Activated T-helper 9 cell treated with anti-CD3 and anti-CD28 coated beads, Interleukin-2, amount 50 U/mL, for 16 hours (primary cell): Measurements from ENCODE around the gene PFDN4.
A peak's percentile ranks its signal among the peaks of the same experiment; 100 is the strongest.

ENCODE experiments used
- DNase-seq: peaks from one replicate; pipeline ENCODE4 v3.0.0-alpha.2; 2020; ENCODE audit warnings: low read depth

The PFDN4 gene

GRCh38 chr20:54173653-54174456, 34.0 kb upstream of the PFDN4 start, which contains the start of gene CYP24A1:
TSS of gene CYP24A1 (minus strand) at chr20:54173986. CDS start at chr20:54173579, 407 bp downstream.
- no peak for DNase-seq

DNA sequence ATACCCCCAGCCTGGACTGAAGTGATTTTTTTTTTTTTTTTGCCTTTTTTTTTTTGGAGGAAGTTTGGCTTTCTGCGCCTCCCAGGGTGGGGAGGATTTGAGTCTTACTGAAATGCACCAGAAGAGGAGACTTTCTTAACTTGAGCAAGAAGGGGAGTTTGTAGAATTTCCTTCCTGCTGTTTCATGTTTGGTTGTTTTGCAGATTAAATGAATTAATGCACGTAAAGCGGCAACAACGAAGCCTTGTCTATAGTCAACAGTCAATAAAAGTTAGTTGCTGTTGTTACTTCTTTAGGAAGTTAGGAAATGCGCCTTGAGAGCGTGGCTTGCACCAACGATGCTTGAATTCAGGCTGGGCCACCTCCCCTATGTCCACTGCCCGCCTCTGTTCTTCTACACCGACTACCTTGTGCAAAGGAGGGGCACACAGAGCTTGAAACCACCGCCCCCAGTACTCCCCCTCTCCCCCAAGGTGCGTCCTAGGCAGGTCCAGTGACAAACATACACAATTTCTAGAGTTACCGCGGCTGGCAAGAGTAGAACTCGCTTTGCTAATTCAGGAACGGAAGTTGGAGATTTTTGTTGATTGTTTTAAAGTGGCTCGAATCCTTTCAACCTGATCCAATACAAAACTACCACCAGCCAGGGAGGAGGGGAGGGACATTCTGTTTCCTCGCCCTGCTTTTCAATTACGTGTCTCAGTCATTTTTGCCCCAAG, 33.3 kb upstream of the PFDN4 start:
- DNase-seq = no peak

DNA sequence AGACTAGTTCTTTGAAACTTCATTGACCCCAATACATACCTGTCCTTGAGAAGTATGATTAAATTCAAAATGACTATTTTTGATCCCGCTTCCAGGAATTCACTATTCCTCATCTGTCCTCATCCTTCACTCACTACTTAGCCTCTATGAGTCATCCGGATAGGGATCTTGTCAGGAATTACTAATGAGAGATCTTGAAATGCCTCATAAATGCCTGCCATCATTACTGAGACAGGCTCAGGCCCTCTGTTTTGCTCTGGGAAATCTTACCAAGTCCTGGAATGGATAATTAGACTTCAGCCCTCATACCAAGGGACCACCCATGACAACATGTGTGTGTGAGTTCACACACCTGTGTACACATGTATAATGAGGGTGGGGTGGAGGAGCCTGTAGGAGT, 31.3 kb upstream of the PFDN4 start:
- DNase-seq = no peak

- no peak for DNase-seq
Observed at GRCh38 chr20:54177378-54177777, 30.5 kb upstream of the PFDN4 start.

DNA sequence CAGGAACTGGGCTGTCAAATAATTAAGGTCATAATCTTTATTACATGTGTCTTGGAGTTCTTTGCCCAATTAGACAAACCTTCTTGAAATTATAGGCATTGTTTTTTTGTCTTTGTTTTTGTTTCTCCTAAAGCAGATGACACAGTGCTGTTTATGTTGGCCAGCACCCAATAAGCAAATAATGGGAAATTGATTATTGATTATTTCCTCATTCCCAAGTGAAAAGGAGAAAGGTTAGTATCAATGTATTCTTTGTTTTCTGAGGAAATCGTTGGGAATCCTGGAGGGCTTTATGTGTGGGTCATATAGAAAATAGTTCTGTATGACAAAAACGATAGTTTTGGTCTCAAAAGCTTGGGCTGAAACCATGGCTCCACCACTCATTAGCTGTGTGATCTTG, 29.6 kb upstream of the PFDN4 start:
- DNase-seq = no peak

GRCh38 chr20:54179946-54180345, 27.9 kb upstream of the PFDN4 start:
- no peak for DNase-seq

GRCh38 chr20:54180931-54181330, 27.0 kb upstream of the PFDN4 start:
- DNase-seq = no peak

- no peak for DNase-seq
Observed at GRCh38 chr20:54184071-54184470, 23.8 kb upstream of the PFDN4 start.

DNA sequence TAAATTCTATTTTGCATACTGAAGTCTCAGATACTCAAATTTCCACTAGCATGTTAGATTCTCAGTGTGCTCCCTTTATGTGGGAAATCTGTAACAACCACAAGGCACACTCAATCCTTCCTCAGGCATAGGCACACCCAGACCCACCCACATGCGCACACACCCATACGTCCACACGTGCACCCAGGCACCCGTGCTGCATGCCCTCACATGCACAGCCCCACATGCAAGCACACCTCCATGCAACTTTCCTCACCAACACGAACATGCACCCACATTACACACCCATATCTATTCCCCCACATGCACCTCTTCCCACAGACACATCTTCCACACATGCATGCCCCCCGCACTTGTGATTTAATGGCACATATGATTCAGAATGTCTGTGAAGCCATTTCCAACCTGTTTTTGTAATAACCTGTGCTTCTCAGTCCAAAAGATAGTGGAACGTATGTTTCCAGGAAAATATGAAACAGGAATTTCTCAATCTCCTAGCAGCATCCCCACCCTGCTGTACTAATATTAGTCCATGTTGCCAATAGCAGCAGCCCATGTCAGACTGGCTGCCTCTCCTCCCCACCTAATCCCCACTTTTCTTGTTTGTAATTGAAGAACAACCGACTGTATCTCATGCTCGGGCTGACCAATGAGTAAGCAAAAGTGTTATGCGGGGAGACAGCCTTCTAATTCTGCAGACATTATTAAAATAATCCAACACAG, 22.8 kb upstream of the PFDN4 start:
- DNase-seq = no peak

DNA sequence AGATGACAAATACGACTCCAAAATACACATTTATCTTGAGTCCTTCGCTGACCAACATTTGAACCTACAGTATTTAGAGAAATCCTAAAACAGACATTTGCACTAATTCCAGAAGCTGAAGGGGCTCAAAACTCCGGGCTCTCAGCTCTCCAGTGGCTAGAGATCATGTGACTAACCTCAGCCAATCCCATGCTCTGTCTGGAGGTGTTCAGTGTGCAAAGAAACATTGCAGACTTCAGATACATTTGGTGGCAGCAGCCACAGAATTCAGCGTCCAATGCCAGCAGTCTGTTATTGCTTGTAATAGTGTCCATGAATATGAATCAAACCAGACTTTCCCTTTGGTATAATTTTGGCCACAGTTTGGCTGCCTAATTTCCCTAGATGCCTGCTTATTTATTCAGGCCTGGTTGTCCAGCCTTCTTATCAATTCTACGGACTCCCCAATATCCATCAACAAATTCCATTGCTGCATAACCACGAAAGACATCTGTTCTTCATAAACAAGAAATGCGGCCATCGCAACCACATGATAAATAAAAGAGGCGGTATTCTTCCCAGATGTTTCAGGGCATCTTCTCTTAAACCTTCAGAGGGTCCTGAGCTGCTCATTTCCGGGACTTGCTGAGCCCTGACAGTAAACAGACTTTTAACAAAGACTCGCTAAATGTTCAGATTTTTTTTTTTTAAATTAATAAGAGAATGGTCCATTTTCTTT, 19.6 kb upstream of the PFDN4 start:
- DNase-seq = no peak

GRCh38 chr20:54189630-54190029, 18.3 kb upstream of the PFDN4 start:
- DNase-seq = no peak

DNA sequence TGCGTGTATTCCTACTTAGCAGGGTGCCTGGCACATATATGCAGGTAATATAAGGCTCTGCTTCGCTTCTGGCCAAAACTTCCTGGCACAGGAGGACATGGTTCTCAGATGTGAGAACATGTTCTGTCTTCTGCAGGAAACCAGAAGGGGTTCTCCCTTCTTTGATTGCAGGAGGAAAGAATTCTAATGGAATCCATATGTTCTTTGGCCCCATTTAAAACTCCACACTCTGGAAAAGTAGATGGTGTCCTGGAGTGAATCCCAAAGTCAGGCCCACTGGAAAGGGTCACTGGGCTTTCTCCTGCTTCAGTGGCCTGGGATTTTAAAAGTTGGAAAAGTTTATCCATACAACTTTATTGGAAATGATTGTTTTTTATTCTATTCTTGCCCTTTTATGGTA, 17.7 kb upstream of the PFDN4 start:
- no peak for DNase-seq

DNA sequence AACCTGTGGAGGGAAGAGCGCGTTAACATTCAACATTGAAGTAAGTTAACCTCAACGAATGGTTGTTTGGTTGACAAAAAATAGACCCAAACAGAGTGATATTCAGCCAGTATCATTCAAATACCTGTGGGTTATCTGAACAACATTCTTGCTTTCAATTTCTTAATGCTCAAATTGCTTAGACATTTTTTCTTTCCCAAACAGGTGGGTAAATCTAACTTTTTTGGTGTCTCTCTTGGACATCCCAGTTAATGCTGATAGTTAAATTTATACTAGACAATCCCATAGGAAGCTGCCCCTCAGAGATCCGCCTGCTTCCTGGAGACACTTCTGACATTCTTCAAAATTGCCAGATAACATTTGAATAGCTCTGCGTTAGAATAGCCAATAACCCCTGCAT, 14.1 kb upstream of the PFDN4 start:
- DNase-seq = no peak

DNA sequence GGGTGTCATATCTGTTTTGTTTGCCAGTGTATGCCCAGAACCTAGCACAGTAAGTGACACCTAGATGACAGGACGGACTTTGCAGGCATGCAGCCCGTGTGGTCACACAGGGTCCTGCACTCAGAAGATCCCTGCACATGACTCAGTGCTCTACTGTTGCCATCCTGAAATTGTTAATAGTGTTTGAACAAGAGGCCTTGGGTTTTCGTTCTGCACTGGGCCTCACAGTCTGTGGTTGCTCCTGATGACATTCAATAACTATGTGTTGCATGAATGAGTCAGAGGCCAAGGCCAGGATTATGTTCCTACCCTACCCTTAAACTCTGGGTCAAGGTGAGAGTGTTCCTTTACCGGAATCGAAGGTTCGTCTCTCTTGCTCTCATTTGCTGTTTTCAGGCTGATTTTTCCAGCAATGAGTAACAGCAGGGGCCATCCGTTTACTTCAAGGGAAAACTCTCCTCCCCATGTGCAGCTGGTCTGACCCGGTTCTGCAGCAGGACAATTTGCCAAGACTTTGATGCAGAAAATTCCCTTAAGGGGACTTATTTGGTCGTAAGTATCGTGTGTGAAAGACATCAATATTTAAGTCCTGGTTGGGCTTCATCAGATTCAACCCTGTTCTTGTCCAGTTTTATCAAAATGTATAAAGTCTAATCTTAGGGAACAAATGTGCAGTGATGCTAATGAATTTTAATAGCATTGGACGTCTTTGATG, 13.0 kb upstream of the PFDN4 start:
- no peak for DNase-seq

DNA sequence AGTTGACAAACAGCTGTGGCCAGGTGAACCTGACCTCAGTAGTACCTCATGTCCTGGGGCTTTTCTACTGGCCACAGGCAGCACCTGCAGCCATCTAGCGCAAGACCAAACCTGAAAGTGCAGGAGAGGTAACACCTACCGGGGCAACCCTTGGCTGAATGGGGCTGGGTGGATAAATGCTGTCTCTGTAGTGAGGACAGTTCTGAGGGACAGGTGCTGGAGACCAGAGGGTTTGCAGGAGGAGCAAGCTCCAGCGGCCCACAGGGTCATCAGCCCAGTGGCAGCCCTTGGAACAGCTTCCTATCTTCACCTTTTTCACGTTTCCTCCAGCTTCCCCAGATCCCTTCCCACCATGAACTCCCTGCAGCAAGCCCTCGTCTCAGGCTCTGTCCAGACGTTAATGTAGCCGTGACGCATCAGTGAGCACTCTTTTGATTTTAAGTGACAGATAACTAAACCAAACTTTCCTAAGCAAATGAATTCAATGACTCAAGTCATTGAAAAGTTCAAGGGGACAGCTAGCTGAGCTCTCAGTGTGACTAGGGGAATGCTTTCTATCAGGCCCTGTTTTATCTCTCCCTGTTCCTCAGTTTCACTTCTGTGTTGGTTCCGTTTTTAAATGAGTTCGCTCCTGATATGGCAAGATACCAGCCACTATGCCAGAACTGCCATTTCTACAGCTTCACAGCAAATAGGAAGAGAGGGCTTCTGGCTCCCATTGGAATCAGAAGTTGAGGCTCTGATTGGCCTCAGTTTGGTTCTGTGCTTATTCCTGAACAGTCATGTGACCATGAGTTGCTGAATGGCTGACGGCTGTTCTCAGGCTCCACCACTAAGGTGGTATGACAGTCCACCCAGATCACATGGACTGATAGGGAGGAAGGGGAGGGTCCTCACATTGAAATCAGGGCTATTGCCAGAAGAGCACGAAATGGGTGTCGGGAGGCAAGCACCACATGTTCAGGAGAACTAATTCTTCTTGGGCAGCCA, 12.1 kb upstream of the PFDN4 start:
- no peak for DNase-seq

- no peak for DNase-seq
Observed at GRCh38 chr20:54197621-54198604, 10.0 kb upstream of the PFDN4 start.

- no peak for DNase-seq
Observed at GRCh38 chr20:54199283-54199682, 8.6 kb upstream of the PFDN4 start.

- DNase-seq = peak; percentile 44
Observed at GRCh38 chr20:54199721-54200176, 8.1 kb upstream of the PFDN4 start.
